Measurements from ENCODE around the gene SLC37A2. TPM values are rescaled to one million over a fixed set of nuclear protein-coding genes. Genes with fewer than 3 reads are reported as not detected.

SLC37A2 gene
- total RNA-seq (2021; ENCODE audit: unreplicated experiment), result 5.1 TPM
- polyA plus RNA-seq (2012), result 3.8 and 4.2 TPM in 2 replicates
- Bru-seq, nascent RNA, result percentile 35 among the genes with signal in this experiment
- BruChase-seq, experiment 1, labeled RNA remaining after a 6-hour chase, result percentile 39 among the genes with signal in this experiment
- BruChase-seq, experiment 2, labeled RNA remaining after a 2-hour chase, result percentile 41 among the genes with signal in this experiment
- long read RNA-seq, partial matches to known transcripts, result 2 of 2 reads
- long read RNA-seq, other reads (novel, unspliced or antisense), result 0 of 2 reads

DNA sequence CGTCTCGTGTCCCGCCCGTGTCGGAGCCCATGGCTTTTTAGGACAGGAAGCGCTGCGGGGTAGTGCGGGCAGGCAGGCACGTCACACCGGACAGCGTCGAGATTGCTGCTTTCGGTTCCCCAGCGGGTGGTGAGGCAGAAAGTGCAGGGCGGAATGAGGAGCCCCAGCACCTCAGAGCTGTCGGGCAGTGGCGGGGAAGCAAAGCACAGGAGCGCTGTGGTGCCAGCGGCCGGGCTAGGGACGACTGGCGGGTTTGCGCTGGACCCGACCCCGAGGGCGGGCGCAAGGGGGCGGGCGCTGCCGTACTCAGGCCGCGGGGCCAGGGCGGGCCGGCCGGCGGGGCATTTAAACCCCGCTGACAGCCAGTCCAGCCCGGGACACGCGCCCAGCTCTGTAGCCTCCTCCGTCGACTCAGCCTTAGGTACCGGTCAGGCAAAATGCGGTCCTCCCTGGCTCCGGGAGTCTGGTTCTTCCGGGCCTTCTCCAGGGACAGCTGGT is at the start of gene SLC37A2:
SLC37A2 (plus strand) TSS at position 375 of the 498 bp plus-strand sequence; CDS start at position 438, 63 bp downstream.
- Histone ChIP-seq H3K4me3 (replicated peaks in 1 of 2; ENCODE audit: low read depth in 1 of 2, low read length in 2 of 2) (peak within 1 kb of the TSS; percentile 53 to 68), H3K36me3 (ENCODE audit: control insufficient read depth in 1 of 2, insufficient read depth in 2 of 2, low read length in 2 of 2) (no peaks in the 10 kb centered on the region), H3K27me3 (ENCODE audit: insufficient read depth, low read length) (no peaks in the 10 kb centered on the region), H3K9me2 (ENCODE audit: insufficient read depth) (no peaks in the 10 kb centered on the region), H4K20me1 (ENCODE audit: insufficient read depth) (no peaks in the 10 kb centered on the region), H3K9me3 (ENCODE audit: control insufficient read depth in 1 of 2, insufficient read depth in 1 of 2, low read depth in 1 of 2, low read length in 2 of 2) (no peaks in the 10 kb centered on the region), H3K4me2 (ENCODE audit: low read length) (peak within 1 kb of the TSS; percentile 97), H2AFZ (ENCODE audit: low read depth, low read length, poor library complexity, severe bottlenecking) (peak within 1 kb of the TSS; percentile 57), H3K79me2 (ENCODE audit: insufficient read depth, low read length) (no peaks in the 10 kb centered on the region), H3K9ac (ENCODE audit: low read length) (peak within 1 kb of the TSS; percentile 62), H3K4me1 (ENCODE audit: control insufficient read depth in 1 of 2, insufficient read depth in 2 of 2, low read length in 2 of 2) (peaks cover 0 to 25% of the 10 kb centered on the region in 2 experiments; a peak in 2 of 4 replicates), H3K27ac (ENCODE audit: low read depth, low read length) (no peak within 1 kb of the TSS; the same call in 1 of the 2 replicates)
- TF ChIP-seq CBX3 (IDR thresholded peaks at IDR 0.05; ENCODE audit: low read depth) (peak; percentile 69; the same call in 1 of the 2 replicates), EZH2 (IDR thresholded peaks at IDR 0.05) (no peak), ELF1 (IDR thresholded peaks at IDR 0.05; ENCODE audit: borderline replicate concordance, low read depth) (no peak), SIN3A (IDR thresholded peaks at IDR 0.05; ENCODE audit: low read depth) (peak; percentile 17; the same call in 1 of the 2 replicates), CEBPB (IDR thresholded peaks at IDR 0.05; ENCODE audit: low read depth) (no peak), POLR2AphosphoS5 (IDR thresholded peaks at IDR 0.05; ENCODE audit: low read depth, low read length) (peak; percentile 65), FOSL1 (IDR thresholded peaks at IDR 0.05; ENCODE audit: low read depth) (no peak), RAD21 (IDR thresholded peaks at IDR 0.05; ENCODE audit: low read depth) (no peak), JUND (IDR thresholded peaks at IDR 0.05) (no peak), EZH2phosphoT487 (IDR thresholded peaks at IDR 0.05; ENCODE audit: borderline replicate concordance) (no peak)
- TF ChIP-seq, protein P1, sequence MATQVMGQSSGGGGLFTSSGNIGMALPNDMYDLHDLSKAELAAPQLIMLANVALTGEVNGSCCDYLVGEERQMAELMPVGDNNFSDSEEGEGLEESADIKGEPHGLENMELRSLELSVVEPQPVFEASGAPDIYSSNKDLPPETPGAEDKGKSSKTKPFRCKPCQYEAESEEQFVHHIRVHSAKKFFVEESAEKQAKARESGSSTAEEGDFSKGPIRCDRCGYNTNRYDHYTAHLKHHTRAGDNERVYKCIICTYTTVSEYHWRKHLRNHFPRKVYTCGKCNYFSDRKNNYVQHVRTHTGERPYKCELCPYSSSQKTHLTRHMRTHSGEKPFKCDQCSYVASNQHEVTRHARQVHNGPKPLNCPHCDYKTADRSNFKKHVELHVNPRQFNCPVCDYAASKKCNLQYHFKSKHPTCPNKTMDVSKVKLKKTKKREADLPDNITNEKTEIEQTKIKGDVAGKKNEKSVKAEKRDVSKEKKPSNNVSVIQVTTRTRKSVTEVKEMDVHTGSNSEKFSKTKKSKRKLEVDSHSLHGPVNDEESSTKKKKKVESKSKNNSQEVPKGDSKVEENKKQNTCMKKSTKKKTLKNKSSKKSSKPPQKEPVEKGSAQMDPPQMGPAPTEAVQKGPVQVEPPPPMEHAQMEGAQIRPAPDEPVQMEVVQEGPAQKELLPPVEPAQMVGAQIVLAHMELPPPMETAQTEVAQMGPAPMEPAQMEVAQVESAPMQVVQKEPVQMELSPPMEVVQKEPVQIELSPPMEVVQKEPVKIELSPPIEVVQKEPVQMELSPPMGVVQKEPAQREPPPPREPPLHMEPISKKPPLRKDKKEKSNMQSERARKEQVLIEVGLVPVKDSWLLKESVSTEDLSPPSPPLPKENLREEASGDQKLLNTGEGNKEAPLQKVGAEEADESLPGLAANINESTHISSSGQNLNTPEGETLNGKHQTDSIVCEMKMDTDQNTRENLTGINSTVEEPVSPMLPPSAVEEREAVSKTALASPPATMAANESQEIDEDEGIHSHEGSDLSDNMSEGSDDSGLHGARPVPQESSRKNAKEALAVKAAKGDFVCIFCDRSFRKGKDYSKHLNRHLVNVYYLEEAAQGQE (IDR thresholded peaks at IDR 0.05; ENCODE audit: low read depth), result no peak
- TF ChIP-seq, protein P2, sequence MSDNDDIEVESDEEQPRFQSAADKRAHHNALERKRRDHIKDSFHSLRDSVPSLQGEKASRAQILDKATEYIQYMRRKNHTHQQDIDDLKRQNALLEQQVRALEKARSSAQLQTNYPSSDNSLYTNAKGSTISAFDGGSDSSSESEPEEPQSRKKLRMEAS (IDR thresholded peaks at IDR 0.05), result peak; percentile 82; the same call in 1 of the 2 replicates
- TF ChIP-seq, protein P3, sequence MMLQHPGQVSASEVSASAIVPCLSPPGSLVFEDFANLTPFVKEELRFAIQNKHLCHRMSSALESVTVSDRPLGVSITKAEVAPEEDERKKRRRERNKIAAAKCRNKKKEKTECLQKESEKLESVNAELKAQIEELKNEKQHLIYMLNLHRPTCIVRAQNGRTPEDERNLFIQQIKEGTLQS (IDR thresholded peaks at IDR 0.05), result no peak
- DNase-seq (ENCODE audit: low read depth, low spot score) (no peak), ATAC-seq (peak; percentile 93)
- BruUV-seq (replicated peaks), result no TSS peak
- ChIA-PET CTCF (no interaction called here), POLR2A (no interaction called here), RAD21 (ENCODE audit: low non-redundant PET in 1 of 2, low total read pairs in 2 of 2, uncharacterized antibody in 2 of 2, unreplicated experiment in 2 of 2) (interaction anchor here in 1 of 2 experiments (0.8 kb wide), 1 partner anchor 17 kb away, joined by 3 read pairs; no protein-coding TSS in a partner anchor)
- intact Hi-C loops (cut with micrococcal nuclease), result no loop called here

All from HCT116 (cell line).